HepG2 (cell line): ENCODE results near the gene MYH7B. TPM values are rescaled to one million over a fixed set of nuclear protein-coding genes. Genes with fewer than 3 reads are reported as not detected.
A peak's percentile ranks its signal among the peaks of the same experiment; 100 is the strongest.

ENCODE experiments used
- ATF1 ChIP-seq: IDR thresholded peaks from 2 replicates; pipeline ENCODE4 v1.6.1; 2016; ENCODE audit warnings: mild to moderate bottlenecking, control low read depth
- CERS6 ChIP-seq: sonication (generic); formaldehyde crosslinking; IDR thresholded peaks from 2 replicates; pipeline ENCODE4 v1.5.0; 2020; ENCODE audit warnings: missing genetic modification reagents
- FOSL1 ChIP-seq: sonication (generic); formaldehyde crosslinking; IDR thresholded peaks from 2 replicates; pipeline ENCODE4 v1.9.0; 2021; ENCODE audit warnings: missing genetic modification reagents, borderline replicate concordance
- FOXP1 ChIP-seq, 2 experiments: fragments of 450-650 bp in 1 of 2; IDR thresholded peaks; 2 replicates each; pipeline ENCODE4 v1.6.1; 2017 to 2018; ENCODE audit warnings: antibody characterized with exemption in 1 of 2
- HMG20B ChIP-seq: conservative IDR thresholded peaks from 2 replicates; pipeline ENCODE4 v1.6.1; 2016; ENCODE audit warnings: missing genetic modification reagents, missing compliant biosample characterization
- HNF4G ChIP-seq, 2 experiments: sonication (generic) in 1 of 2; formaldehyde crosslinking in 1 of 2; IDR thresholded peaks; 2 replicates each; pipeline versions ENCODE4 v1.4.0 to v1.6.1; 2011 to 2020; ENCODE audit warnings: borderline replicate concordance in 2 of 2, low read depth in 2 of 2, mild to moderate bottlenecking in 2 of 2, low read length in 1 of 2, missing genetic modification reagents in 1 of 2, moderate library complexity in 1 of 2
- MAFK ChIP-seq, 2 experiments: IDR thresholded peaks in 1 of 2; conservative IDR thresholded peaks in 1 of 2; 2 replicates each; pipeline ENCODE4 v1.6.1; 2011; ENCODE audit warnings: improper control_type of control experiment in 2 of 2, low read length in 2 of 2
- NCOA2 ChIP-seq: sonication (generic); formaldehyde crosslinking; IDR thresholded peaks from 2 replicates; pipeline ENCODE4 v1.8.0; 2022; ENCODE audit warnings: inconsistent platforms
- PHF8 ChIP-seq: sonication (generic); formaldehyde crosslinking; IDR thresholded peaks from 2 replicates; pipeline ENCODE4 v1.5.0; 2020; ENCODE audit warnings: missing genetic modification reagents
- RFXANK ChIP-seq: IDR thresholded peaks from 2 replicates; pipeline ENCODE4 v1.6.1; 2016
- STAG1 ChIP-seq: sonication (generic); formaldehyde crosslinking; IDR thresholded peaks from 2 replicates; pipeline ENCODE4 v1.4.0; 2020; ENCODE audit warnings: missing genetic modification reagents
- U2AF1 ChIP-seq: fragments of 200-400 bp; formaldehyde crosslinking; optimal IDR thresholded peaks from 2 replicates; pipeline ENCODE3; 2017; ENCODE audit warnings: mild to moderate bottlenecking, low read depth, low read length
- ZNF143 ChIP-seq: sonication (generic); formaldehyde crosslinking; IDR thresholded peaks from 2 replicates; pipeline ENCODE4 v1.4.0; 2020; ENCODE audit warnings: missing genetic modification reagents
- ZNF451 ChIP-seq: sonication (generic); formaldehyde crosslinking; IDR thresholded peaks from 2 replicates; pipeline ENCODE4 v1.5.0; 2020; ENCODE audit warnings: mild to moderate bottlenecking, missing genetic modification reagents
- ZNF547 ChIP-seq: sonication (generic); formaldehyde crosslinking; IDR thresholded peaks from 2 replicates; pipeline ENCODE4 v1.5.1; 2020; ENCODE audit warnings: mild to moderate bottlenecking, missing genetic modification reagents
- ZNF616 ChIP-seq: sonication (generic); formaldehyde crosslinking; IDR thresholded peaks from 2 replicates; pipeline ENCODE4 v1.5.0; 2020; ENCODE audit warnings: low read depth, mild to moderate bottlenecking, missing genetic modification reagents
- ZNF713 ChIP-seq: sonication (generic); formaldehyde crosslinking; IDR thresholded peaks from 2 replicates; pipeline ENCODE4 v1.4.0; 2020; ENCODE audit warnings: mild to moderate bottlenecking, missing genetic modification reagents
- polyA plus RNA-seq, 8 experiments: library from polyadenylated mRNA; depleted of rRNA in 3 of 8; stranded (reverse) in 7 of 8; unstranded in 1 of 8; fragments of >200 nt; fragmentation: Illumina TruSeq in 4 of 8; extraction: Trizol in 4 of 8; gene quantifications; 2 replicates each; pipeline versions ENCODE4 v1.2.1 to v1.2.3, GENCODE V29; 2011 to 2016; ENCODE audit warnings: low read depth in 4 of 8, missing spikeins in 1 of 8, mixed read lengths in 1 of 8; ENCODE audit not compliant: insufficient read depth in 1 of 8
- total RNA-seq, 5 experiments: library from RNA; depleted of rRNA; stranded (reverse); fragments of >200 nt; fragmentation: Illumina TruSeq; extraction: Trizol; gene quantifications; 2 replicates each; pipeline ENCODE4 v1.2.3, GENCODE V29; 2016; ENCODE audit warnings: low read depth in 1 of 5
- TF ChIP-seq, protein P1 (sequence below): sonication (generic); formaldehyde crosslinking; IDR thresholded peaks from 2 replicates; pipeline ENCODE4 v1.5.1; 2020; ENCODE audit warnings: missing genetic modification reagents, mild to moderate bottlenecking, borderline replicate concordance
- TF ChIP-seq, protein P2 (sequence below): sonication (generic); formaldehyde crosslinking; IDR thresholded peaks from 2 replicates; pipeline ENCODE4 v1.4.0; 2020; ENCODE audit warnings: missing genetic modification reagents
- TF ChIP-seq, protein P3 (sequence below): sonication (generic); formaldehyde crosslinking; IDR thresholded peaks from 2 replicates; pipeline ENCODE4 v1.4.0; 2020; ENCODE audit warnings: missing genetic modification reagents, mild to moderate bottlenecking, borderline replicate concordance

The MYH7B gene
- total and polyA plus RNA-seq, 2 of the 13 experiments (the other 11 are each of a cell fraction or from before 2014, with no cell fraction given), result 0.05 to 0.20 TPM

DNA sequence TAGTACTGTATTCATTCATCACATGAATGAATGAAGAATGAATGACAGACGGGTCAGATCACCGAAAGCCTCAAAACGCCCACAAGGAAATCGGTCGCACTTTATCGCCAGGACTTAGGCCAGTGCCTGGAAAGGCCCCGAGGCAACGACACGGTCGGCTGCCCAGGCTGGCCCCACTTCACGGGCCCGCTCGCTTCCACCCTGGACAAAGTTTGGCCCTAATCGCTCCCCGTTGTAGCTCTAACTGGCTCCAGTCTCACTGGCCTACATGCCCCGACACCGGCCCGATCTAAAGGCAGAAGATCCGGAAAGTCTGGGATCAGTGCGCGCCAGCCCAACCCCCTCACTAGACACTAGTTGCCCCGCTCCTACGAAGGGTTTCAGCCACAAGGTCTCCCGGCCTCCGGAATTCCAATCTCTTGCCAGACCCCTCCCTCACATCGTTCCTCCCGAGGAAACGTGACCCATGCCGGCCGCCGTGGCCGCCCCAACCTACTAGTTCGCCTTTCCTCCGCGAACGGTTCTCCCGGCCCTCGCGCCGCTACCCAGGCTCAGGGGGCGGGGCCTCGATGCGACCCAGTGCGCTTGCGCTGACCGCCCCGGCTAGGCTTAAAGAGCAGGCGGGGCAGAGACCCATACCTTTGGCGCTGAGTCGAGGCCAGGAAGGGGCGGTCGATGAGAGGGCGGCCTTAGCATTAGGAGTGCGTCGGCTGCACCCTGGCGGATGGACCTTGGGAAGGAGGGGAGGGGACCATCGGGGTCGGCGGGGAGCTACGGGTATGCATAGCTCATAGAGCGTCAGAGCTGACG lies at the start of gene MYH7B, which contains the start of gene GSS (continued):
- TF ChIP-seq, protein P1, sequence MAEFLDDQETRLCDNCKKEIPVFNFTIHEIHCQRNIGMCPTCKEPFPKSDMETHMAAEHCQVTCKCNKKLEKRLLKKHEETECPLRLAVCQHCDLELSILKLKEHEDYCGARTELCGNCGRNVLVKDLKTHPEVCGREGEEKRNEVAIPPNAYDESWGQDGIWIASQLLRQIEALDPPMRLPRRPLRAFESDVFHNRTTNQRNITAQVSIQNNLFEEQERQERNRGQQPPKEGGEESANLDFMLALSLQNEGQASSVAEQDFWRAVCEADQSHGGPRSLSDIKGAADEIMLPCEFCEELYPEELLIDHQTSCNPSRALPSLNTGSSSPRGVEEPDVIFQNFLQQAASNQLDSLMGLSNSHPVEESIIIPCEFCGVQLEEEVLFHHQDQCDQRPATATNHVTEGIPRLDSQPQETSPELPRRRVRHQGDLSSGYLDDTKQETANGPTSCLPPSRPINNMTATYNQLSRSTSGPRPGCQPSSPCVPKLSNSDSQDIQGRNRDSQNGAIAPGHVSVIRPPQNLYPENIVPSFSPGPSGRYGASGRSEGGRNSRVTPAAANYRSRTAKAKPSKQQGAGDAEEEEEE, result no peak
- TF ChIP-seq U2AF1 (peak; percentile 64), HNF4G (IDR thresholded peaks at IDR 0.05; ENCODE audit: borderline replicate concordance, low read depth, low read length) (no peak; the same call in 1 of the 2 replicates), HNF4G (CRISPR knock-in tag; IDR thresholded peaks at IDR 0.05; ENCODE audit: borderline replicate concordance, low read depth) (peak; percentile 50; the same call in 1 of the 2 replicates), ZNF713 (CRISPR knock-in tag) (no peak), CERS6 (CRISPR knock-in tag) (no peak), RFXANK (peak; percentile 36; the same call in 1 of the 2 replicates), ZNF547 (CRISPR knock-in tag) (peak; percentile 98), HMG20B (peak; percentile 32; the same call in 1 of the 2 replicates), PHF8 (CRISPR knock-in tag) (peak; percentile 100), FOXP1 (IDR thresholded peaks at IDR 0.05) (no peak), FOXP1 (CRISPR knock-in tag; IDR thresholded peaks at IDR 0.05) (no peak), ZNF143 (CRISPR knock-in tag) (0 out of 2 replicates have a peak, but pooled peaks have one; percentile 52), FOSL1 (no peak), ZNF451 (no peak; the same call in none of the 2 replicates), STAG1 (CRISPR knock-in tag) (peak; percentile 81), ZNF616 (CRISPR knock-in tag) (peak; percentile 81), NCOA2 (peak; percentile 71), MAFK (conservative IDR thresholded peaks at IDR 0.05 in 1 of 2, IDR thresholded peaks at IDR 0.05 in 1 of 2; ENCODE audit: low read length in 2 of 2) (no peak; a peak in 1 of 4 replicates), ATF1 (CRISPR knock-in tag) (peak; percentile 32; the same call in 1 of the 2 replicates)
- TF ChIP-seq, protein P2, sequence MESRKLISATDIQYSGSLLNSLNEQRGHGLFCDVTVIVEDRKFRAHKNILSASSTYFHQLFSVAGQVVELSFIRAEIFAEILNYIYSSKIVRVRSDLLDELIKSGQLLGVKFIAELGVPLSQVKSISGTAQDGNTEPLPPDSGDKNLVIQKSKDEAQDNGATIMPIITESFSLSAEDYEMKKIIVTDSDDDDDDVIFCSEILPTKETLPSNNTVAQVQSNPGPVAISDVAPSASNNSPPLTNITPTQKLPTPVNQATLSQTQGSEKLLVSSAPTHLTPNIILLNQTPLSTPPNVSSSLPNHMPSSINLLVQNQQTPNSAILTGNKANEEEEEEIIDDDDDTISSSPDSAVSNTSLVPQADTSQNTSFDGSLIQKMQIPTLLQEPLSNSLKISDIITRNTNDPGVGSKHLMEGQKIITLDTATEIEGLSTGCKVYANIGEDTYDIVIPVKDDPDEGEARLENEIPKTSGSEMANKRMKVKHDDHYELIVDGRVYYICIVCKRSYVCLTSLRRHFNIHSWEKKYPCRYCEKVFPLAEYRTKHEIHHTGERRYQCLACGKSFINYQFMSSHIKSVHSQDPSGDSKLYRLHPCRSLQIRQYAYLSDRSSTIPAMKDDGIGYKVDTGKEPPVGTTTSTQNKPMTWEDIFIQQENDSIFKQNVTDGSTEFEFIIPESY (CRISPR knock-in tag), result no peak; the same call in 1 of the 2 replicates
- TF ChIP-seq, protein P3, sequence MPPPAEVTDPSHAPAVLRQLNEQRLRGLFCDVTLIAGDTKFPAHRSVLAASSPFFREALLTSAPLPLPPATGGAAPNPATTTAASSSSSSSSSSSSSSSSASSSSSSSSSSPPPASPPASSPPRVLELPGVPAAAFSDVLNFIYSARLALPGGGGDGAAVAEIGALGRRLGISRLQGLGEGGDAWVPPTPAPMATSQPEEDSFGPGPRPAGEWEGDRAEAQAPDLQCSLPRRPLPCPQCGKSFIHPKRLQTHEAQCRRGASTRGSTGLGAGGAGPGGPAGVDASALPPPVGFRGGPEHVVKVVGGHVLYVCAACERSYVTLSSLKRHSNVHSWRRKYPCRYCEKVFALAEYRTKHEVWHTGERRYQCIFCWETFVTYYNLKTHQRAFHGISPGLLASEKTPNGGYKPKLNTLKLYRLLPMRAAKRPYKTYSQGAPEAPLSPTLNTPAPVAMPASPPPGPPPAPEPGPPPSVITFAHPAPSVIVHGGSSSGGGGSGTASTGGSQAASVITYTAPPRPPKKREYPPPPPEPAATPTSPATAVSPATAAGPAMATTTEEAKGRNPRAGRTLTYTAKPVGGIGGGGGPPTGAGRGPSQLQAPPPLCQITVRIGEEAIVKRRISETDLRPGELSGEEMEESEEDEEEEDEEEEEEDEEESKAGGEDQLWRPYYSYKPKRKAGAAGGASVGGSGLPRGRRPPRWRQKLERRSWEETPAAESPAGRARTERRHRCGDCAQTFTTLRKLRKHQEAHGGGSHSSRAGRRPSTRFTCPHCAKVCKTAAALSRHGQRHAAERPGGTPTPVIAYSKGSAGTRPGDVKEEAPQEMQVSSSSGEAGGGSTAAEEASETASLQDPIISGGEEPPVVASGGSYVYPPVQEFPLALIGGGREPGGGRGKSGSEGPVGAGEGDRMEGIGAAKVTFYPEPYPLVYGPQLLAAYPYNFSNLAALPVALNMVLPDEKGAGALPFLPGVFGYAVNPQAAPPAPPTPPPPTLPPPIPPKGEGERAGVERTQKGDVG (CRISPR knock-in tag), result peak; percentile 93
